RPMI7951 (cell line): ENCODE data around the gene ERMN. TPM values are rescaled to one million over a fixed set of nuclear protein-coding genes. Genes with fewer than 3 reads are reported as not detected.
"Not testable (repeated sequence)": the region's sequence is repeated elsewhere in the genome, so short reads cannot be mapped to it uniquely, and the experiment has no call there.

Experiments
- DNase-seq: peaks from one replicate; pipeline ENCODE4 v3.0.0-alpha.2; 2012; ENCODE audit warnings: low read depth
- total RNA-seq: library from RNA; depleted of rRNA; stranded (reverse); fragments of >200 nt; shearing (Covaris generic); gene quantifications from 2 replicates; pipeline ENCODE4 v1.2.3, GENCODE V29; 2014; rRNA removed

The ERMN gene, protein sequence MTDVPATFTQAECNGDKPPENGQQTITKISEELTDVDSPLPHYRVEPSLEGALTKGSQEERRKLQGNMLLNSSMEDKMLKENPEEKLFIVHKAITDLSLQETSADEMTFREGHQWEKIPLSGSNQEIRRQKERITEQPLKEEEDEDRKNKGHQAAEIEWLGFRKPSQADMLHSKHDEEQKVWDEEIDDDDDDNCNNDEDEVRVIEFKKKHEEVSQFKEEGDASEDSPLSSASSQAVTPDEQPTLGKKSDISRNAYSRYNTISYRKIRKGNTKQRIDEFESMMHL
- not detected in 2 replicates for total RNA-seq

DNA sequence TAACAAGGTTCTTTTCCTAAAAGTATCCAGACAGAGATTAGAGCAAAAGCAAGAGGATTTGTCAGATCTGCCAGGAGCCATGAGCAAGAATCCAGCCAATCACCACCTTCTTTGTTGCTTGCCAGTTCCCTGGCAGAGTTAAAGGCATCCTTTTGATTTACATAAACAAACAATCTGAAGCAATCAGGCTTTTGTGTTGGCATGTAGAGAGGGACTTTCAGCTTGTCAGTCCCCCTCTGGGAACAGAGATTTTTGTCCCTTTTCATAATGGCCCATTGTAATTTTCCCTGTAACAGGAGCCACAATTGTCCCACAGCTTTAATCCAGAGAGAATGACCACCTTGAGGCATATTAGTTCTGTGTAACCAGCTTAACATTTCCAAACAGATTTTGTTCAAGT, at the start of gene ERMN:
Gene ERMN (minus strand): TSS at position 39 of the 400 bp plus-strand sequence. CDS start 182 bp downstream, outside the sequence.
- no peak for DNase-seq

DNA sequence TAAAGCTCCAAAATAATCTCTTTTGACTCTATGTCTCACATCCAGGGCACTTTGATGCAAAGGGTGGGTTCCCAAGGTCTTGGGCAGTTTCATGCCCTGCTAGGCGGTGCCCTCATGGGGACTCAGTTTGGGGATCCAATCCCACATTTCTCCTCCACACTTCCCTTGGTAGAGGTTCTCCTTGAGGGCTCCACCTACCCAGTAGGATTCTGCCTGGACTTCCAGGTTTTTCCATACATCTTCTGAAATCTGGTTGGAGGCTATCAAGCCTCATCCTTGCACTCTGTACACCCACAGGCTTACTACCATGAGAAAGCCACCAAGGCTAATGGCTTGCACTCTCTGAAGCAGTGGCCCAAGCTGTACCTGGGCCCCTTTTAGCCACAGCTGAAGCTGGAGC, 49.8 kb upstream of the ERMN start:
- DNase-seq, result no peak

- not testable (repeated sequence) for DNase-seq
These were observed 42.9 kb upstream of the ERMN start for GRCh38 chr2:157368508-157368907.

DNA sequence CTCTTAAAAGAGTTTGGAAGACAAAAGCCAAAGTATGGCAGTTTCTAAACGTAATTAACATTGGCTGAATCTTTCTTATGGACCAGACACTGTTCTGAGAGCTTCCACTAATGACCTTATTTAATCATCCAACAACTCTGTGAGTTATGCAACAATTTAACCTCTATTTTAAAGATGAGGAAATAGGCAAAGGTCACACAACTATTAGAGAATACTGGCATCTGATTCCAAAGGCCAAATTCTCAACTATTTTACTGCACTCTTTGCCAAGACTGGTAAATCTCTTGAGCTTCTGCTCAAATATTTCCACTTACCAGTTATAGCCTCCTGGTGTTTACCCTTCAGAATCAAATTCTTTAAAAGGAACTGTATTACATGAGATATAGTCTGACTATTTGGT, 42.1 kb upstream of the ERMN start:
- no peak for DNase-seq

- DNase-seq, result no peak
These were observed 38.8 kb upstream of the ERMN start for GRCh38 chr2:157364257-157364974.

DNA sequence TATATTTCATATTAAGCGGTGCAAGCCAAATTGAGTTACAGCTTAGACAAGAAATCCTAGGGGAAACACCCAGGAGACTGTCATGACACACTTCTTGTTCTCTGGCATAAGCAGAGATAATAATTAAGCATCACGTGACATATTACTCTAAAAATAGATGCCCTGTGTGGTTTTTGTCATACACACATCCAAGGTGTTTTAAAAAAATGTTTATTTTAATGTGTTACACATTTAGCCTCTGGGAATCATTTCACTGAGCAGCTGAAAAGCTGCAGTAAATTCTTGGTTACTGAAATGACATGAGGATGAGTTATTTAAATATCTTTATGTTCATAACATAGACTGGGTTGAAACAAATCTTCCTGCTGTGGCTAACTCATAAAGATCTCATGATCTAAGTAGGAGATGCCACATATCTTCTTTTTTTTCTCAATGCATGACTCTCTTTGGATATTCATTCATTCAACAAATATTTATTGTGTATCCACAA, 38.0 kb upstream of the ERMN start:
- DNase-seq, result peak; percentile 17

DNA sequence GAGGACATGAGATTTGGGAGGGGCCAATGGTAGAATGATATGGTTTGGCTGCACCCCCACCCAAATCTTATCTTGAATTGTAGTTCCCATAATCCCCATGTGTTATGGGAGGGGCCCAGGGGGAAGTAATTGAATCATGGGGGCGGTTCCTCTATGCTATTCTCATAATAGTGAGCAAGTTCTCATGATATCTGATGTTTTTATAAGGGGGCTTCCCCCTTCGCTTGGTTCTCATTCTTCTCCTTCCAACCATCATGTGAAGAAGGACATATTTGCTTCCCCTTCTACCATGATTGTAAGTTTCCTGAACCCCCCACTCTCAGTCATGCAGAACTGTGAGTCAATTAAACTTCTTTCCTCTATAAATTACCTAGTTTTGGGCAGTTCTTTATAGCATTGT, 37.0 kb upstream of the ERMN start:
- no peak for DNase-seq

GRCh38 chr2:157361526-157361925, 35.9 kb upstream of the ERMN start:
- no peak for DNase-seq

- DNase-seq, result no peak
These were observed 34.0 kb upstream of the ERMN start for GRCh38 chr2:157359628-157360027.

- peak; percentile 32 for DNase-seq
These were observed 30.0 kb upstream of the ERMN start for GRCh38 chr2:157355618-157356017.

- no peak for DNase-seq
These were observed 24.4 kb upstream of the ERMN start for GRCh38 chr2:157349949-157350515.

DNA sequence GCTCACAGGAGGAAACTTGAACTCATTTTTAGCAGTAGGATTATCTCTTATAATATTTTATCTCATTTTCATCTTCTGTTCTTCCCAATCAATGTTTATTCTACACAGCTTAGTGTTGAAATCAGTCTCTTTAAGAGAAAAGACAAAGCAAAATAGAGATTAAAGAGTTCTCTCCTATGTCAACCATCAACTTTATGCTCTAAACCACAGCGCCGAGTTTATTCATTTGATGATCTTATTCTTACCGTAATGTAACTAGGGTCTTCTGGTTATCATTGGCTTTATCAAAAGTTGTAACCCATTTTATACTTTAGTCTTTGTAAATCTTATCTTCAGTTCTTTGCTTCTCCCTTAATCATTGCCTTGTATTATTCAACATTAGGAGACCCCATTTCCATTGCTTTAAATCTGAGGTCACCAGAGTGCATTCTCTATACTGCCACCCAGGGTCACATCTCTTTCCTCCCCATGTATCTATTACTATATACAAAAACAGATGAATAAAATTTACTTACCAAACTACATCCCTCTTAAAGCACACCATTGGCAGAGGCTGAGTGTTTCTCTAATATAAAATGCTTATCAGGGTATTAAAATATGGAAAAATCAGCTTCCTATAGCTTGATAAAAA, 22.8 kb upstream of the ERMN start:
- no peak for DNase-seq

DNA sequence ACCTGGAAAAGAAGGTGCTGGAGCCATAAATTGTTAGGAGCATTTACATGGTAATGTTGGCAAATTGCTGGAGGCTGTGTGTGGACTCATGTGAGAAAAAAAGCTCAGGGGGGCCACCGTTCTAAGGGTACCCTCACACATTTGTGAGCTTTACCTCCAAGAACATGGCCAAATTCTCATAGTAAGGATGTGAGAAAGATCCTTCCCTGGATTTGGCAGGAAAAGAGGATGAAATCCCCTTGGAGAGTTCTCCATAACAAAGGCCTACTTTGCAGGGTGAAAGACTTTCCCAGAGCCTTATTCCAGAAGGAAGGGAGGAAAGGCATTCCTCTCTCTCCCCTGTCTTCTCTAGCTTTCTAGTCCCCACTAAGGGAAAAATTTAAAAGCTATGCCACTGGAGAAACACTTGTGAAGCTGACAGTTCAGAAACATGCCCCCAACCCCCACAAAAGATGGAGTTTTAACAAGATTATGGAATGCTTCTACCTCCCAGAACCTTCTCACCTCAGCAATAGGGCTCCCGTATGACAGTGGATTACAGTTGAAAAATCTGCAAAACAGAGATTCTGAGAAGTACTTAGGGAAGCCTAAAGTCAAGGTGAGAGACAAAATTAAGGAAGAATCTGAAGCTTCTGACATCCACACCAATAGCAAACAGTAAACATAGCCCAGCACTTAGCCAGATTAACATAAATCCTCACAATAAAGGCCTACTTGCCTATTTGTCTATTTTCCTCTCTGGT, 20.2 kb upstream of the ERMN start:
- no peak for DNase-seq

DNA sequence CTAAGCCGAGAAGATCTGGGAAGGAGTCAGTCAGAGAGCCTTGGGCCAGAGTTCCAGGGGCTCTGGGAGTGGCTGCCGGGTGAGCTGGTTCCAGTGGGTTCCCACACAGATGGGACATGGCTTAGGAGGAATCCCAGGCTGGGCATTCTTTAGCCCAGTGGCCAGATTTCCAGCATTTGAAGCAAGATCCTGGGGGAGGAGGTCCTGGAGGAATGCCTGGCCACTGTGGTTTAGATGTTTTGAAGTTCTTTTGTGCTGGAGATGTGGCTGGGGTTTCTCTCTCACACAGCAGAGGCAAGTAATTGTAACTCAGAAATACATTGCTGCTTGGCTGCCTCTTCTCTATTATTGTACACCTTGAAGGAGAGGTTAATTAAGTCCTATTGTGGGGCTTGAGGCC, 15.8 kb upstream of the ERMN start:
- peak; percentile 14 for DNase-seq

DNA sequence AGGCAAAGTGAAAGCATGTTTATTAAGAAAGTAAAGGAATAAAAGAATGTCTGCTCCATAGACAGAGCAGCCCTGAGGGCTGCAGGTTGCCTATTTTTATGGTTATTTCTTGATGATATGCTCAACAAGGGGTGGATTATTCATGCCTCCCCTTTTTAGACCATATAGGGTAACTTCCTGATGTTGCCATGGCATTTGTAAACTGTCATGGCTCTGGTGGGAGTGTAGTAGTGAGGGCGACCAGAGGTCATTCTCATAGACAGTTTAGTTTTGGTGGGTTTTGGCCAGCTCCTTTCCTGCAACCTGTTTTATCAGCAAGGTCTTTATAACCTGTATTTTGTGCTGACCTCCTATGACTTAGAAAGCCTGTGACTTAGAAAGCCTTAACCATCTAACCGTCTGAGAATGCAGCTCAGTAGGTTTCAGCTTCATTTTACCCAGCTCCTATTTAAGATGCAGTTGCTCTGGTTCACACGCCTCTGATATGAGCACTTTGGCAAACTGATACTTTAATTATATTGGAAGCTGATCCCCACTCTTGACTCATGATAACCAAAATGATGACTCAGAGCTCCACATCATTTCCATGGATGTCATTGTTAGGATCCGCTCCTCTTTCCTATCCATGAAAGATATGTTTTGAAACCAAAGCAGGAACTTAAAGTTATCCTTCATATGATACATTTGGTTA, 14.5 kb upstream of the ERMN start:
- DNase-seq, result peak; percentile 20

GRCh38 chr2:157337978-157338377, 12.4 kb upstream of the ERMN start:
- DNase-seq, result no peak

DNA sequence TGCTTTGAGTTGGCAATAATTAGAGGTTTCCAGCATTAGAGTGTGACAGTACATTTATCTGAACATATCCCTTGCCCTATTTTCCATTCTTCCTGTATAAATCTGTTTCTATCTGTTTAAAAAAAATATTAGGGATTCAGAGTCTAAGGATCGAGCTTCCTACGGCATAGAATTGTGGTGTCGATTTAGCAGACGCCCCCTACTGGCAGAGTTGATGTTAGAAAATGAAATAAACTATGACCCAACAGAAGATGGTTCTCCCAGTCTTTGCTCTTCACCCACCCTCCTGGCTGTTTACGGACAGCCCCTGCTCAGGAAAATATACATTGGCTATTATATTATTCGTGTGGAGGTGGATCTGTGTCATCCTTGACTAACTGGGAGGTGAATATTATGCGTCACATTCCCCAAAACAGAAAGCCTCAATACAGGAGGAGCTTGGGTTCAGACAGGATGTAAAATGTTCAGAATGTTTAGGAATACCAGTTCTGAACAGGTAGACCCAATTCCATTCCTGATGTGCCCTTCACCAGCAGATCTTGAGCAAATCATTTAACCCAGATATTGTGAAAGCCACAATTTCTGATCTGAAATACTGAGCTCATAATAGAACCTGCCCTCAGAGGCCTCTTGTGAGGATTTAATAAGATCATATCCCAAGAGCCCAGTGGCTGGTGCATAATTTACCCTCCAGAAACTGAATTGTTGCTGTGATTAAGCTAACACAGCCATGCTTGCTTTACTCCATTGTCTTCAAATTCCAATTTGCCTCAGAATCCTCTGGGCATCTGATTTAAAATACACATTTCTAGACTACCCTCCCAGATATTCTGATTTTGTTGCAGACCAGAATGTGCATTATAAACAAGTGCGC, 10.8 kb upstream of the ERMN start:
- DNase-seq, result peak; percentile 46

GRCh38 chr2:157334797-157335196, 9.2 kb upstream of the ERMN start:
- no peak for DNase-seq

DNA sequence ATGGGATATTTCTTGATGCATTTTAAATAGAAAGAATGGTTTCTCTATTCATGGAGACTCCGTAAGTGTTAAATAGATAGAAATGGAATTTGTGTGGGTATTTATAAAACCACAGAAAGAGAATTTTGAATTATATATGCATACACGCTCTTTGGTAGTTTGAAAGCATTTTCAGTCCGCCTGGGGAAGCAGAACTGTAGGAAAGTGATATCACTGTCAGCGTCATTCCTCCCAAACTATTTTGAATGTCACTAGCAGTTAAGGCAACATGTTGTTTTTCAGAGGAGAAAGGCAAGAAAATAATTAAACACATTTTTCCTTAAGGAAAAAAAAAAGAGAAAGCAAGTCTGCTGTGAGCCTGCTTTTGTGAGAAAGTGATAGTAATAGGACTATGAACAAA, 8.7 kb upstream of the ERMN start:
- peak; percentile 9 for DNase-seq
